Trophoblast cell (in vitro differentiated cells and primary cell): Measurements from ENCODE around the gene MCF2L2.

Experiments used
- DNase-seq, 2 donors: peaks; one replicate each; pipeline ENCODE4 v3.0.0-alpha.2; 2016
- H2AFZ ChIP-seq: 2 replicates; pipeline ENCODE4 v1.6.1; 2013; ENCODE audit warnings: low read length, moderate library complexity, mild to moderate bottlenecking; ENCODE audit not compliant: insufficient read depth, poor library complexity
- H2AK5ac ChIP-seq: 2 replicates; pipeline ENCODE4 v1.6.1; 2013; ENCODE audit warnings: mild to moderate bottlenecking, low read length
- H2BK120ac ChIP-seq: 2 replicates; pipeline ENCODE4 v1.6.1; 2013; ENCODE audit warnings: low read length, mild to moderate bottlenecking, moderate library complexity; ENCODE audit not compliant: insufficient read depth, poor library complexity
- H2BK12ac ChIP-seq: 2 replicates; pipeline ENCODE4 v1.6.1; 2013; ENCODE audit warnings: mild to moderate bottlenecking, low read length, moderate library complexity
- H2BK5ac ChIP-seq: 2 replicates; pipeline ENCODE4 v1.6.1; 2013; ENCODE audit warnings: low read length, low read depth, moderate library complexity, mild to moderate bottlenecking; ENCODE audit not compliant: poor library complexity
- H3K14ac ChIP-seq: 2 replicates; pipeline ENCODE4 v1.6.1; 2013; ENCODE audit warnings: mild to moderate bottlenecking, low read length
- H3K18ac ChIP-seq: 2 replicates; pipeline ENCODE4 v1.6.1; 2013; ENCODE audit warnings: mild to moderate bottlenecking, low read length
- H3K23ac ChIP-seq: 2 replicates; pipeline ENCODE4 v1.6.1; 2013; ENCODE audit warnings: low read length
- H3K27ac ChIP-seq: 2 replicates; pipeline ENCODE4 v1.5.1; 2013; ENCODE audit warnings: low read depth, mild to moderate bottlenecking, inconsistent platforms, low read length, moderate library complexity
- H3K27me3 ChIP-seq: 2 replicates; pipeline ENCODE4 v1.6.1; 2013; ENCODE audit warnings: inconsistent platforms, mild to moderate bottlenecking, low read length, moderate library complexity; ENCODE audit not compliant: insufficient read depth
- H3K36me3 ChIP-seq, 2 experiments: 1 replicate in 1 of 2; 2 replicates in 1 of 2; pipeline ENCODE4 v1.6.1; 2013; ENCODE audit warnings: low read length in 2 of 2, mild to moderate bottlenecking in 2 of 2, moderate library complexity in 1 of 2; ENCODE audit not compliant: insufficient read depth in 2 of 2, control insufficient read depth in 1 of 2
- H3K4ac ChIP-seq: 2 replicates; pipeline ENCODE4 v1.6.1; 2013; ENCODE audit warnings: low read depth, mild to moderate bottlenecking, low read length, moderate library complexity
- H3K4me1 ChIP-seq, 2 experiments: 1 replicate in 1 of 2; 2 replicates in 1 of 2; pipeline ENCODE4 v1.6.1; 2013; ENCODE audit warnings: low read length in 2 of 2, mild to moderate bottlenecking in 2 of 2, moderate library complexity in 1 of 2; ENCODE audit not compliant: insufficient read depth in 2 of 2, control insufficient read depth in 1 of 2
- H3K4me2 ChIP-seq: 2 replicates; pipeline ENCODE4 v1.6.1; 2013; ENCODE audit warnings: inconsistent platforms, mild to moderate bottlenecking, low read length, moderate library complexity
- H3K4me3 ChIP-seq: 2 replicates; pipeline ENCODE4 v1.5.1; 2013; ENCODE audit warnings: mild to moderate bottlenecking, low read depth, low read length, inconsistent platforms
- H3K79me1 ChIP-seq: one replicate; pipeline ENCODE4 v1.6.1; 2013; ENCODE audit warnings: low read length
- H3K79me2 ChIP-seq: 2 replicates; pipeline ENCODE4 v1.6.1; 2013; ENCODE audit warnings: low read length, mild to moderate bottlenecking; ENCODE audit not compliant: control insufficient read depth, insufficient read depth, poor library complexity
- H3K9ac ChIP-seq: 2 replicates; pipeline ENCODE4 v1.6.1; 2013; ENCODE audit warnings: mild to moderate bottlenecking, low read length
- H3K9me3 ChIP-seq: 2 replicates; pipeline ENCODE4 v1.6.1; 2013; ENCODE audit warnings: low read depth, mild to moderate bottlenecking, control low read depth, inconsistent platforms, low read length; ENCODE audit not compliant: insufficient read depth
- H4K12ac ChIP-seq: 2 replicates; pipeline ENCODE4 v1.6.1; 2013; ENCODE audit warnings: low read depth, mild to moderate bottlenecking, low read length, moderate library complexity
- H4K8ac ChIP-seq: 2 replicates; pipeline ENCODE4 v1.6.1; 2013; ENCODE audit warnings: low read depth, mild to moderate bottlenecking, low read length, moderate library complexity
- H4K91ac ChIP-seq: one replicate; pipeline ENCODE4 v1.6.1; 2013; ENCODE audit warnings: low read depth, mild to moderate bottlenecking, low read length, moderate library complexity
- WGBS: extraction: QIAGEN DNeasy Blood & Tissue Kit; methylation state at CpG from one replicate; pipeline ENCODE4 v1.1.7; 2013; ENCODE audit warnings: missing lambda C conversion rate; ENCODE audit not compliant: insufficient read length, insufficient coverage; ENCODE audit errors: extremely low coverage; 5-methylcytosine and 5-hydroxymethylcytosine counted together

Gene MCF2L2

DNA sequence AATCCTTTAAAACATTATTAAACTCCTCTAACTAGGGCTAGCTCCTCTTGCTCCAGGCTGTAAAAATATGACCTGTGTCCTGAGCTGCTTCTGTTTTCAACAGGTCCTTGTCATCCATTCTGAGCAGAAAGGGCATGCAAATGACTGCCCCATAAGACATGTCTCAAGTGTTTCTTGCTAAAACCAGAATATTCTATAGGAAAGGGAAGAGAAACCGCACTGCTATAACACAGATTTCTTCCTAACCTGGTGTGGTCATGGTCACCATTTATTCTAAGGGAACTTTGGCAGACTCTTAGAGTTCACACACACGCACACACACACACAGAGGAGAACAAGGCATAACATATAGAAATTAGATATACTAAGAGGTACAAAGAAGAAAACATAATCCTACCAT, 209.6 kb downstream of the MCF2L2 start:
- Histone ChIP-seq H3K27me3 (no peaks in the 10 kb centered on the region), H3K4me1 (peaks cover 0 to 4% of the 10 kb centered on the region in 2 experiments), H3K4me2 (no peak overlapping the region), H2AFZ (no peak overlapping the region), H3K79me1 (no peaks in the 10 kb centered on the region), H3K27ac (no peak overlapping the region), H4K8ac (no peak overlapping the region), H3K18ac (no peak overlapping the region), H3K9ac (no peak overlapping the region), H2BK120ac (no peak overlapping the region), H3K36me3 (no peaks in the 10 kb centered on the region), H3K14ac (no peak overlapping the region), H4K91ac (no peak overlapping the region), H3K4ac (no peak overlapping the region), H2AK5ac (no peak overlapping the region), H2BK12ac (no peak overlapping the region), H3K4me3 (no peak overlapping the region), H3K79me2 (no peaks in the 10 kb centered on the region), H3K9me3 (no peaks in the 10 kb centered on the region), H4K12ac (no peak overlapping the region), H3K23ac (no peak overlapping the region), H2BK5ac (no peak overlapping the region)
- no CpG with 5 or more reads among the region's 2 CpGs for WGBS
- DNase-seq = no peak

DNA sequence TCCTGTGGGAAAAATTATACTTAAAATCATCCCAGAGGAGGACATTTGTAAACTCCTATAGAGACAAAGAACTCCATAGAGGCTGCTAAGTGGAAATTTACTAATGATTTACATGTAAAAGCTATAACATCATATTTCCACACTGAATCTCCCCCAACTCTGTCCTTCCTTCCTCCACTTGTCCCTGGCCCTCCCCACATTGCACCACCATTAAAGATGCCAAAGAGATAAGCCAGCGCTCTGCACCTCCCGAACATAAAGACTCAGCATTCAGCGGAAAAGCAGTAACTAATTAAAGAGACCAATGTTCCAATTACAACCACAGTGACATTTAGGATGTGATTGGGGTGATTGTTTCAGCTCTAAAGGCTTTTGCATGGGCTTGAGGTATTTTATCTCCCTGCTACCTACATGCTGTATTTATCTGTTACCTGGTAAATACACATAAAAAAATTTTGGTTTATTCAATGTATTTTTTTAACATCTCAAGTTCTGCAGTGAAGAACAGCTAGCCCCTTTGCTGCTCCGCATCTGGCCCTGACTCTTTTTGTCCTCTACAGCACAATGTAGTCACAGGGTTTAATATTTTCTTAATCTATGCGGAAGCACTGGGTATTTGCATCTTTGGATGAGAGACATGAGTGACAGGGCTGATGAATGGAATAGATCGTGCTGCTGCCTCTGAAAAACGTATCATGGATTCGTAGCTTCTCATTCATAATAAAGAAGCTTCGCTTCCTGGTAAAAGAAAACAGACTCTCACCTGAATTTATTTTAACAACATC, 210.7 kb downstream of the MCF2L2 start:
- Histone ChIP-seq H3K4me1 (peaks cover 0 to 4% of the 10 kb centered on the region in 2 experiments), H4K8ac (no peak overlapping the region), H3K9ac (no peak overlapping the region), H4K91ac (no peak overlapping the region), H3K23ac (no peak overlapping the region), H3K4ac (no peak overlapping the region), H2AFZ (no peak overlapping the region), H3K27me3 (no peaks in the 10 kb centered on the region), H2BK120ac (no peak overlapping the region), H3K36me3 (no peaks in the 10 kb centered on the region), H3K79me2 (no peaks in the 10 kb centered on the region), H2BK12ac (no peak overlapping the region), H3K18ac (no peak overlapping the region), H3K4me3 (no peak overlapping the region), H3K9me3 (no peaks in the 10 kb centered on the region), H3K4me2 (no peak overlapping the region), H2BK5ac (no peak overlapping the region), H3K79me1 (no peaks in the 10 kb centered on the region), H3K27ac (no peak overlapping the region), H3K14ac (no peak overlapping the region), H2AK5ac (no peak overlapping the region), H4K12ac (no peak overlapping the region)
- WGBS = no CpG with 5 or more reads among the region's 9 CpGs
- DNase-seq = no peak

DNA sequence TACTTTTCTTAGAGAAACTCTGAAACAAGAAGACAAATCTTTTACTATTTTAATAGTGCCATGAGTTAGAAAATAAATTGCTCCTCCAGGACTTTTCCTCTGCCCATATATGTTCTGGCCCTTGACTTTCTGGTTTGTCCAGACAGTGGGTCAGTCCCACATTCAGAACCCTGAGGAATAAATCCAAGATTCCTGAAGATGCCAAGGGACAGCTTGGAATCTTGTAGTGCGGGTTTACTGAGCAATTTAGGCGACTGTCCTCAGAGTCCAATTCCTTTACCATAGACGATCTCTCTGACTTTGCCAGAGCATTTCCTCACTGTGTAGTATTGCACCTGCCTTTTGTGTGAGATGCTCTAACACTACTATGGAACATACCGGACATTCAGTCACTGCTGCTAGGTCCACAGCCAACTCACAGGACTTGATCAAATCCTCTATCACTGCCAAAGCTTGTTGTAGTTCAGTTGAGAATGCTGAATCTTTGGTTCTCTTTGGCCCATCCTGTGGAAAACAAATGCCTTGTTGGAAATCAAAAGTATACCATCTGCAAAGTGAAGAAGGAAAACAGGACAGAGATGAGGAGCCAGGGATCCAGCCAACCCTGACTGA, 212.7 kb downstream of the MCF2L2 start:
- peak; percentile 72 to 89 for DNase-seq
- no peak overlapping the region for H3K4me2 ChIP-seq
- H2BK5ac ChIP-seq = no peak overlapping the region
- H4K91ac ChIP-seq = no peak overlapping the region
- no peak overlapping the region for H3K23ac ChIP-seq
- H3K36me3 ChIP-seq = no peaks in the 10 kb centered on the region
- H3K9ac ChIP-seq = no peak overlapping the region
- no peaks in the 10 kb centered on the region for H3K27me3 ChIP-seq
- H4K12ac ChIP-seq = no peak overlapping the region
- no peaks in the 10 kb centered on the region for H3K79me2 ChIP-seq
- no peak overlapping the region for H2AFZ ChIP-seq
- no peak overlapping the region for H2BK12ac ChIP-seq
- no peak overlapping the region for H4K8ac ChIP-seq
- no peak overlapping the region for H3K4me3 ChIP-seq
- H2BK120ac ChIP-seq = no peak overlapping the region
- no CpG with 5 or more reads among the region's 4 CpGs for WGBS
- no peak overlapping the region for H2AK5ac ChIP-seq
- no peak overlapping the region for H3K18ac ChIP-seq
- no peaks in the 10 kb centered on the region for H3K9me3 ChIP-seq
- no peak overlapping the region for H3K14ac ChIP-seq
- H3K79me1 ChIP-seq = no peaks in the 10 kb centered on the region
- H3K4ac ChIP-seq = no peak overlapping the region
- H3K4me1 ChIP-seq = peaks cover 0 to 4% of the 10 kb centered on the region in 2 experiments
- H3K27ac ChIP-seq = no peak overlapping the region

DNA sequence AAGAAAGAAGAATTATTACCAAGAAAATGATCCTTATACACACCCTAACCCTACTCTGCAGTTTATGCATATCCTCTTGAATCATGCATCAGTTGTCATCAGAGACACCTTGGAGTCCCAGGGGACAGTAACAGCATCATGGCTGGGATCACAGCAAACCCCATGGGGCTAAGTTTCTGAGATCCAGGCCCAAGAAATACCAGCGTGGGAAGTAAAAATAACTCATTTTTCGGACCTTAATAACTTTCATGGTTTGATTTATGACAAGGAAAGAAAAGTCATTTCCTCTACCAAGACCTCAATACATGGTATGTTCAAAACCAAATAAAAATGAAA, 214.2 kb downstream of the MCF2L2 start:
- Histone ChIP-seq H3K18ac (no peak overlapping the region), H2AK5ac (no peak overlapping the region), H4K12ac (no peak overlapping the region), H3K9ac (no peak overlapping the region), H3K4me3 (no peak overlapping the region), H4K8ac (no peak overlapping the region), H2BK12ac (no peak overlapping the region), H3K4me1 (peaks cover 0 to 4% of the 10 kb centered on the region in 2 experiments), H3K4me2 (no peak overlapping the region), H3K4ac (no peak overlapping the region), H4K91ac (no peak overlapping the region), H2BK5ac (no peak overlapping the region), H3K36me3 (no peaks in the 10 kb centered on the region), H2BK120ac (no peak overlapping the region), H2AFZ (no peak overlapping the region), H3K27me3 (no peaks in the 10 kb centered on the region), H3K9me3 (no peaks in the 10 kb centered on the region), H3K79me1 (no peaks in the 10 kb centered on the region), H3K23ac (no peak overlapping the region), H3K79me2 (no peaks in the 10 kb centered on the region), H3K14ac (no peak overlapping the region), H3K27ac (no peak overlapping the region)
- no CpG with 5 or more reads among the region's 2 CpGs for WGBS
- DNase-seq = no peak
